Activated T-cell treated with anti-CD3 and anti-CD28 coated beads for 24 hours (primary cell): ENCODE data around the gene ITGB3BP.

Source experiments
- DNase-seq: peaks from one replicate; pipeline ENCODE4 v3.0.0-alpha.2; 2020; ENCODE audit warnings: low read depth

Gene ITGB3BP

GRCh38 chr1:63418101-63418500 is 104.9 kb downstream of the ITGB3BP start:
- DNase-seq = no peak

GRCh38 chr1:63414691-63415365 is 108.2 kb downstream of the ITGB3BP start:
- no peak for DNase-seq

- DNase-seq = no peak
Observed at GRCh38 chr1:63413394-63413793, 109.6 kb downstream of the ITGB3BP start.

GRCh38 chr1:63411066-63411465 is 112.0 kb downstream of the ITGB3BP start:
- no peak for DNase-seq

GRCh38 chr1:63408331-63408730 is 114.7 kb downstream of the ITGB3BP start:
- DNase-seq = no peak

GRCh38 chr1:63407002-63407401 is 116.0 kb downstream of the ITGB3BP start:
- no peak for DNase-seq

- no peak for DNase-seq
Observed at GRCh38 chr1:63405987-63406386, 117.0 kb downstream of the ITGB3BP start.

- DNase-seq = no peak
Observed at GRCh38 chr1:63405021-63405420, 118.0 kb downstream of the ITGB3BP start.

- no peak for DNase-seq
Observed at GRCh38 chr1:63403386-63403785, 119.6 kb downstream of the ITGB3BP start.

GRCh38 chr1:63401945-63402344 is 121.1 kb downstream of the ITGB3BP start:
- DNase-seq = no peak
